Endothelial cell of umbilical vein (primary cell): Measurements from ENCODE around the gene CD82. TPM values are rescaled to one million over a fixed set of nuclear protein-coding genes. Genes with fewer than 3 reads are reported as not detected.

Experiments used
- BruUV-seq: library from RNA; stranded (reverse); fragments of 400-500 nt; replicated peaks from 2 replicates; lab custom pipeline; 2021; lab: Mats Ljungman, UMichigan
- CTCF ChIA-PET: fragments of 300-600, 350-600 bp; sonication (Branson Sonifier 250); formaldehyde crosslinking; loops from one replicate; lab custom pipeline; 2021; ENCODE audit warnings: antibody characterized with exemption, inconsistent platforms; lab: Charles Lee
- POLR2A ChIA-PET: fragments of 300-600, 350-600 bp; sonication (Branson Sonifier 250); formaldehyde crosslinking; loops from one replicate; lab custom pipeline; 2021; ENCODE audit warnings: antibody characterized with exemption, inconsistent platforms; lab: Charles Lee
- DNase-seq: peaks from one replicate; pipeline ENCODE4 v3.0.0-alpha.2; 2011; ENCODE audit warnings: low read depth, low spot score
- FAIRE-seq: peaks from 2 replicates; lab custom pipeline; 2011; peaks lifted over from hg19 to GRCh38; lab: Jason Lieb, UNC
- H2AFZ ChIP-seq: 2 replicates; pipeline ENCODE4 v1.6.0; 2012; ENCODE audit warnings: low read depth, low read length, control low read depth, inconsistent platforms
- H3K27ac ChIP-seq: 2 replicates; pipeline ENCODE4 v1.5.1; 2011; ENCODE audit warnings: low read depth, mild to moderate bottlenecking, control low read depth, low read length, moderate library complexity; ENCODE audit not compliant: insufficient read depth
- H3K27me3 ChIP-seq, 2 experiments: 2 replicates each; pipeline versions ENCODE4 v1.6.0 to v1.6.1; 2011; ENCODE audit warnings: low read length in 2 of 2, mixed read lengths in 1 of 2; ENCODE audit not compliant: control insufficient read depth in 2 of 2, insufficient read depth in 2 of 2
- H3K36me3 ChIP-seq, 2 experiments: 2 replicates in 1 of 2; 3 replicates in 1 of 2; pipeline ENCODE4 v1.5.1; 2011; ENCODE audit warnings: low read length in 2 of 2, mild to moderate bottlenecking in 1 of 2, moderate library complexity in 1 of 2; ENCODE audit not compliant: control insufficient read depth in 2 of 2, insufficient read depth in 2 of 2; ENCODE audit errors: extremely low read depth in 1 of 2
- H3K4me1 ChIP-seq: 3 replicates; pipeline ENCODE4 v1.5.1; 2011; ENCODE audit warnings: mild to moderate bottlenecking, low read length; ENCODE audit not compliant: control insufficient read depth, insufficient read depth; ENCODE audit errors: extremely low read depth
- H3K4me2 ChIP-seq: 2 replicates; pipeline ENCODE4 v1.6.1; 2011; ENCODE audit warnings: low read length, control low read depth, mixed read lengths; ENCODE audit not compliant: insufficient read depth
- H3K4me3 ChIP-seq, 3 experiments: fragments of 200-600 bp in 1 of 3; sonication (generic), shearing (Covaris generic) in 1 of 3; replicated peaks in 1 of 3; 2 replicates each; pipeline ENCODE4 v1.5.1; 2011 to 2016; ENCODE audit warnings: control low read depth in 3 of 3, low read length in 3 of 3, mild to moderate bottlenecking in 2 of 3, inconsistent platforms in 1 of 3, low read depth in 1 of 3, moderate library complexity in 1 of 3; ENCODE audit not compliant: insufficient read depth in 1 of 3
- H3K79me2 ChIP-seq: 2 replicates; pipeline ENCODE4 v1.6.0; 2012; ENCODE audit warnings: low read length, inconsistent platforms; ENCODE audit not compliant: control insufficient read depth, insufficient read depth
- H3K9ac ChIP-seq: replicated peaks from 2 replicates; pipeline ENCODE3; 2011; ENCODE audit warnings: low read length, control low read depth; ENCODE audit not compliant: insufficient read depth; ENCODE audit errors: extremely low read depth
- H3K9me1 ChIP-seq: replicated peaks from 3 replicates; pipeline ENCODE4 v1.6.0; 2011; ENCODE audit warnings: mild to moderate bottlenecking, low read length; ENCODE audit not compliant: control insufficient read depth, insufficient read depth; ENCODE audit errors: extremely low read depth
- H3K9me3 ChIP-seq: replicated peaks from 2 replicates; pipeline ENCODE4 v1.5.1; 2012; ENCODE audit warnings: low read length, inconsistent platforms; ENCODE audit not compliant: control insufficient read depth, insufficient read depth
- H4K20me1 ChIP-seq: replicated peaks from 2 replicates; pipeline ENCODE3; 2011; ENCODE audit warnings: mild to moderate bottlenecking, low read length; ENCODE audit not compliant: control insufficient read depth, insufficient read depth; ENCODE audit errors: extremely low read depth
- EZH2 ChIP-seq: IDR thresholded peaks from 2 replicates; pipeline ENCODE4 v1.6.1; 2012; ENCODE audit warnings: borderline replicate concordance, low read depth, mild to moderate bottlenecking, moderate library complexity, low read length, inconsistent platforms; ENCODE audit not compliant: severe bottlenecking
- FOS ChIP-seq: IDR thresholded peaks from 2 replicates; pipeline ENCODE4 v1.6.1; 2011; ENCODE audit warnings: mild to moderate bottlenecking, low read length, moderate library complexity, borderline replicate concordance; ENCODE audit not compliant: insufficient read depth
- GATA2 ChIP-seq: IDR thresholded peaks from 2 replicates; pipeline ENCODE4 v1.7.0; 2011; ENCODE audit warnings: low read depth, mild to moderate bottlenecking, moderate library complexity, mixed read lengths, low read length; ENCODE audit not compliant: insufficient read length, insufficient read depth
- JUN ChIP-seq: IDR thresholded peaks from 2 replicates; pipeline ENCODE4 v1.6.1; 2011; ENCODE audit warnings: borderline replicate concordance, low read depth; ENCODE audit not compliant: insufficient read length, insufficient read depth
- MYC ChIP-seq: IDR thresholded peaks from one replicate; pipeline ENCODE4 v1.6.1; 2011; ENCODE audit warnings: mild to moderate bottlenecking, low read depth, low read length
- POLR2A ChIP-seq: IDR thresholded peaks from 2 replicates; pipeline ENCODE4 v1.6.1; 2012; ENCODE audit warnings: low read depth, mild to moderate bottlenecking, control low read depth, low read length
- POLR2AphosphoS5 ChIP-seq: IDR thresholded peaks from 2 replicates; pipeline ENCODE4 v1.6.1; 2012; ENCODE audit warnings: low read depth, mild to moderate bottlenecking, control low read depth, low read length, moderate library complexity; ENCODE audit not compliant: insufficient read depth
- dilution Hi-C: fragments of 300-500 bp; cut with MboI; formaldehyde crosslinking; loops from one replicate; pipeline ENCODE4 v1.15.0; 2019; ENCODE audit warnings: low sequenced_read_pairs; ENCODE audit not compliant: extremely low pct_ligation_motif_present
- intact Hi-C: fragments of 100-400 bp; cut with micrococcal nuclease; formaldehyde crosslinking; loops from one replicate; pipeline ENCODE4 v1.10.0; 2022
- polyA plus RNA-seq, 4 experiments: library from polyadenylated mRNA; depleted of rRNA in 3 of 4; stranded (reverse) in 3 of 4; unstranded in 1 of 4; fragments of >200 nt; gene quantifications; 2 replicates each; pipeline versions ENCODE4 v1.2.1 to v1.2.3, GENCODE V29; 2011 to 2012; ENCODE audit warnings: missing spikeins in 1 of 4
- total RNA-seq: library from RNA; stranded (reverse); gene quantifications from 2 replicates; pipeline ENCODE4 v1.2.3, GENCODE V29; 2021
- TF ChIP-seq, protein P1 (sequence below), 2 donors: IDR thresholded peaks; 1 replicate in 1 of 2; 2 replicates in 1 of 2; pipeline ENCODE4 v1.5.1; 2011; ENCODE audit warnings: low read length in 2 of 2, mild to moderate bottlenecking in 2 of 2, moderate library complexity in 2 of 2, control low read depth in 1 of 2, inconsistent platforms in 1 of 2, low read depth in 1 of 2; ENCODE audit not compliant: insufficient read depth in 1 of 2; ENCODE audit errors: extremely low read depth in 1 of 2
- TF ChIP-seq, protein P2 (sequence below): IDR thresholded peaks from 2 replicates; pipeline ENCODE4 v1.6.1; 2011; ENCODE audit not compliant: insufficient read depth, insufficient read length

Gene CD82
- total and polyA plus RNA-seq, 2 donors (not counting 3 experiments of a cell fraction or from before 2014, with no cell fraction given): 17.9 to 25.2 TPM

DNA sequence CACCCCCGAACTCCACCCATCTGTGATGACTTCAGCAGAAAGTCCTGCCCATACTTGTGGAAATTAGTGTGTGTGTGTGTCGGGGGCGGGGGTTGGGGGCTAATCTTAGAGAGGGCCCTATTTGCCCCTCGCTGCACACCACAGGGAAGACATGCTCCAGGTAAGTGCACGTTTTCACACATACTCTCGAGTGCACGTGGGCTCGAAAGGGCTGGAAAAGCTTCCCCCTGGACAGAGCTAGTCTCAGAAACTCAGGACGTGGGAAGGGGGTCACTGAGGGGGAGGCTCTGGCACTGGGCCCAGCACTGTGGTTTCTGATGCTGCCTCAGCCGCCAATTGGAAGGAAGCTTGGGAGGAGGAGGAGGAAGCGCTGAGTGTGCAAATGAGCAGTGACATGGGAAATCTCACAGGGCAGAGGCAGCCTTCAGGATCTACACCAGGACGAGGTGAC is 40.7 kb upstream of the CD82 start:
- intact Hi-C loops: no loop called here
- Histone ChIP-seq H3K9ac (no peak overlapping the region), H3K9me1 (no peaks in the 10 kb centered on the region), H3K36me3 (no peaks in the 10 kb centered on the region), H3K4me2 (no peak overlapping the region), H3K79me2 (no peaks in the 10 kb centered on the region), H4K20me1 (no peaks in the 10 kb centered on the region), H3K4me3 (no peak overlapping the region), H3K9me3 (no peaks in the 10 kb centered on the region), H3K4me1 (no peaks in the 10 kb centered on the region), H3K27me3 (peaks cover 6 to 17% of the 10 kb centered on the region in 2 experiments), H2AFZ (no peak overlapping the region), H3K27ac (no peak overlapping the region)
- BruUV-seq: no TSS peak
- CTCF ChIA-PET: interaction anchor here (0.9 to 3.3 kb wide), 4 partner anchors 11 to 431 kb away, joined by 3 to 22 read pairs (median 7); no protein-coding TSS in a partner anchor
- DNase-seq: no peak
- TF ChIP-seq POLR2A (no peak), FOS (no peak), POLR2AphosphoS5 (no peak)
- POLR2A ChIA-PET: no interaction called here
- dilution Hi-C loops: no loop called here
- FAIRE-seq: no peak

DNA sequence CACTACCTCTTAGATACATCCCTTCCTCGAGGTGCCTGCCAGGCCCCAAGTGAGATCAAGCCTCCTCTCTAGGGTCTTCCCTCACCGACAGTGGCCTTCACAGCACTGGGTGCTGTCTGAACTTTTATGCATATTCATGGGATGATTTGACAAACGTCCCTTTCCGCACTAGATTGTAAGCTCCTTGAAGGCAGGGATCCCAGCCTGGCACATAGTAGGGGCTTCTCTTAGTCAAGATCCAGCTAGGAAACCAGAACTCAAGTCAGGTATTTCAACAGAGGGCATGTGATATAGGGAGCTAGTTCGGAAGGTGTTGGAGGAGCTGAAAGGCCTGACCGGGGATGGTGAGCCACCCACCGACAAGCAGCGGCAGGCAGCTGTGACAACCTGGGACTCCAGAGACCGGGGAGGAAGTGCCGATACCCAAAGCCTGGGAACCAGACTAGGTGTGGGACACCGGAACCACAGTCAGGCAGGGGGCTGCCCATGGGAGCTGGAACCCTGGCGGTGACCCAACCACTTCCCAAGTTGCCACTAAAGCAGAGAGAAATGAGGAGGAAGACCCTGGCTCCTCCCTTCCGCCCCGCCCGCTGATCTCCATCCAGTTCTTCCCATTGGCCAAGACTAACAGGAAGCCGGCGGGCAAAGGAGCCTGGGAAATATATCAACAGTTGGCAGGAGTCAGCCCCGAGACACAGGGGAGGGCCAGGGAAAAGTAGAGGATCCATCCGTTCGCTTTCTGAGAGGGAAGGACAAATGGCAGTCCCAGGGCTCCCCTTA is 39.8 kb upstream of the CD82 start:
- Histone ChIP-seq H3K4me1 (no peaks in the 10 kb centered on the region), H4K20me1 (no peaks in the 10 kb centered on the region), H3K27ac (no peak overlapping the region), H2AFZ (no peak overlapping the region), H3K9ac (no peak overlapping the region), H3K79me2 (no peaks in the 10 kb centered on the region), H3K4me3 (no peak overlapping the region), H3K9me1 (no peaks in the 10 kb centered on the region), H3K9me3 (no peaks in the 10 kb centered on the region), H3K4me2 (no peak overlapping the region), H3K27me3 (peaks cover 6 to 11% of the 10 kb centered on the region in 2 experiments), H3K36me3 (no peaks in the 10 kb centered on the region)
- dilution Hi-C loops: no loop called here
- FAIRE-seq (no peak), DNase-seq (no peak)
- intact Hi-C loops: no loop called here
- POLR2A ChIA-PET: interaction anchor here (0.5 kb wide), 1 partner anchor 271 kb away, joined by 3 read pairs; no protein-coding TSS in a partner anchor
- CTCF ChIA-PET: interaction anchor here (0.9 to 2.7 kb wide), 2 partner anchors 392 to 431 kb away, joined by 3 to 8 read pairs; no protein-coding TSS in a partner anchor
- no TSS peak for BruUV-seq
- TF ChIP-seq MYC: no peak
- TF ChIP-seq GATA2: no peak
- TF ChIP-seq JUN: no peak
- no peak for TF ChIP-seq FOS
- no peak for TF ChIP-seq EZH2
- no peak for TF ChIP-seq POLR2AphosphoS5
- TF ChIP-seq, protein P1, sequence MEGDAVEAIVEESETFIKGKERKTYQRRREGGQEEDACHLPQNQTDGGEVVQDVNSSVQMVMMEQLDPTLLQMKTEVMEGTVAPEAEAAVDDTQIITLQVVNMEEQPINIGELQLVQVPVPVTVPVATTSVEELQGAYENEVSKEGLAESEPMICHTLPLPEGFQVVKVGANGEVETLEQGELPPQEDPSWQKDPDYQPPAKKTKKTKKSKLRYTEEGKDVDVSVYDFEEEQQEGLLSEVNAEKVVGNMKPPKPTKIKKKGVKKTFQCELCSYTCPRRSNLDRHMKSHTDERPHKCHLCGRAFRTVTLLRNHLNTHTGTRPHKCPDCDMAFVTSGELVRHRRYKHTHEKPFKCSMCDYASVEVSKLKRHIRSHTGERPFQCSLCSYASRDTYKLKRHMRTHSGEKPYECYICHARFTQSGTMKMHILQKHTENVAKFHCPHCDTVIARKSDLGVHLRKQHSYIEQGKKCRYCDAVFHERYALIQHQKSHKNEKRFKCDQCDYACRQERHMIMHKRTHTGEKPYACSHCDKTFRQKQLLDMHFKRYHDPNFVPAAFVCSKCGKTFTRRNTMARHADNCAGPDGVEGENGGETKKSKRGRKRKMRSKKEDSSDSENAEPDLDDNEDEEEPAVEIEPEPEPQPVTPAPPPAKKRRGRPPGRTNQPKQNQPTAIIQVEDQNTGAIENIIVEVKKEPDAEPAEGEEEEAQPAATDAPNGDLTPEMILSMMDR (IDR thresholded peaks at IDR 0.05; ENCODE audit: extremely low read depth in 1 of 2, insufficient read depth in 1 of 2, low read depth in 1 of 2, low read length in 2 of 2): no peak
- TF ChIP-seq, protein P2, sequence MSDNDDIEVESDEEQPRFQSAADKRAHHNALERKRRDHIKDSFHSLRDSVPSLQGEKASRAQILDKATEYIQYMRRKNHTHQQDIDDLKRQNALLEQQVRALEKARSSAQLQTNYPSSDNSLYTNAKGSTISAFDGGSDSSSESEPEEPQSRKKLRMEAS: no peak
- TF ChIP-seq POLR2A: no peak
